Eye (tissue), 1 donor: ENCODE measurements around the gene DCTN5.
"Not testable (repeated sequence)": the region's sequence is repeated elsewhere in the genome, so short reads cannot be mapped to it uniquely, and the experiment has no call there.

ENCODE experiments used
- DNase-seq: peaks from one replicate; pipeline ENCODE4 v3.0.0-alpha.2; 2015

DCTN5 gene

GRCh38 chr16:23640931-23641765 lies at the start of gene DCTN5, which contains the start of gene PALB2:
DCTN5 (plus strand) TSS chr16:23641466; CDS start chr16:23641543, 77 bp downstream.
PALB2 (minus strand) TSS chr16:23641310; CDS start chr16:23641157, 153 bp downstream.
- peak; percentile 96 for DNase-seq

- no peak for DNase-seq
Measured at GRCh38 chr16:23594186-23594585, 47.1 kb upstream of the DCTN5 start.

DNA sequence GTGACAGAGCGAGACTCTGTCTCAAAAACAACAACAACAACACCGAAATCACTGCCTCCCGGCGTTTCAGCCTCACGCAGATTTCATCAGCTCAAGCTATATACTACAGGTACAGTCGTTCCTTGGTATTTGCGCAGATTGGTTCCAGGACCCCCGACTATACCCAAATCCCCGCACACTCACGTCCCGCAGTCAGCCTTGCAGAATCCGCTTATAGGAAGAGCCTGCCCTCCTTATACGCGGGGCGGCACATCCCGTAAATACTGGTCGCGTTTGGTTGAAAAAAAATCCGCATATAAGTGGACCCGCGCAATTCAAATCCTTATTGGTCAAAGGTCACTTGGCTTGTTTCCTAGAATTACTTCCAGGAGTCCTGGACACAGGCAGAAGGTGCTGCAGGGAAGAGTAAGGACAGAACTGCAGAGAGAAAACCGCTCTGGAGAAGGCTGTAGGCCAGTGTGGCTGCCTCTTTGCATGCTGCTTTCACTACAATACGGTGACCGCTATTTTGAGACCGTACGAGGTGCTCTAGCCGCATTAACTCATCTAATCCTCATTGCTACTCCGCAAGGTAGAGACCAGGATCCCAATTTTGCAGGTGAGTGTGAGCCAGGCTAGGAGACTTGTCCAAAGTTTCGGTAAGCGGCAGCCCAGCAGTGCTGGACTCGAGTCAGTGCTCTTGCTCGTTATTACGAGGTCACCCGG lies 45.9 kb upstream of the DCTN5 start:
- DNase-seq = peak; percentile 17

GRCh38 chr16:23595951-23596720 lies 45.1 kb upstream of the DCTN5 start, which contains the start of gene NDUFAB1:
NDUFAB1 (minus strand) TSS chr16:23596316; CDS start chr16:23596290, 26 bp downstream.
- DNase-seq = peak; percentile 95

DNA sequence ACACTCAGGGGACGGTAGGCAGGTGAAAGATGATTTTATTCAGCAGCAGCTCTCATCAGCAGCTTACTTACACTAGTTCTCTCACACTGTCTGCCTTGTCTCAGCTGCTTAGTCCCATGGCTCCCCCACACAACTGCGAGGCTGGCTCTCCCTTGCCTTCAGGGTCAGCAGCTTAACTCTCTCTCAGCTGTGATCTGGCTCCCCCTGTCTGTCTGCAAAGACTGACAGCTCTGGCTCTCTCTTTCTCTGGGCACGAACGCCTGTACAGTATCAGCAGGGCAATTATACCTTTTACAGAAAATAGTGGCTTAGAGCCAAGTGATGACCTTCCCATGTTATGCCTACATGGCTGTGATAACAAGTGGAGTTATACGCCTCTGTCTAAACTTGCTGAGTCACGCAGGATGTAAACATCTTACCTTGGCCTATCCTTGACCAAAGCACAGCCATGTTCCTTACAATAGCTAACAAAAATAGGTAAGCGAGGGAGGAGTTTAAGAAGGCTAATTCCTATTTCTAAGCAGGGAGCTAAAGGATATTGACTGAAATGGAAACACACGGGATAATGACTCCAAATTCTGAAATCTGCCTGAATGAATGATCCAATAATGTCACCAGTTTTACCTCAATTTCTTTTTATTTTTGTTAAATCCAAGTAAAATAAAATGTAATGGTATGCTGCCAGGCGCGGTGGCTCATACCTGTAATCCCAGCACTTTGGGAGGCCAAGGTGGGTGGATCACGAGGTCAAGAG lies 44.1 kb upstream of the DCTN5 start:
- DNase-seq = peak; percentile 7

DNA sequence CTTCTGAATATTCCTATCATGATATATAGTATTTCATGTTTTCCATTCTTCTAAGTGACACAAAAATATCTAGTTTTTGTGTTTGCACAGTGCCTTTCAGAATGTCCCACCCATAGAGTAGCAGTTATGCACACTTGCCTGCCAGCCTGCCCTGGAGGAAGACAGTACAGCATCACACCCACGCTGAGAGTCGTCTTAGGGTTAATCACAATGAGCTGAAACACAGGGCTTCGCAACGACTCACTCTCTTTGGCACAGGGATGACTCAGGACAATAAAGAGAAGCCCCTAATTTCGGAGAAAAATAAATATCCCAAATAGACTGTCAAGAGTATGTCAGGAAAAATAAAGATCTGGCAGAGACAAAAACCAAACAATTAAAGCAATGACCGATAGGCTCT lies 33.5 kb upstream of the DCTN5 start:
- DNase-seq = no peak

DNA sequence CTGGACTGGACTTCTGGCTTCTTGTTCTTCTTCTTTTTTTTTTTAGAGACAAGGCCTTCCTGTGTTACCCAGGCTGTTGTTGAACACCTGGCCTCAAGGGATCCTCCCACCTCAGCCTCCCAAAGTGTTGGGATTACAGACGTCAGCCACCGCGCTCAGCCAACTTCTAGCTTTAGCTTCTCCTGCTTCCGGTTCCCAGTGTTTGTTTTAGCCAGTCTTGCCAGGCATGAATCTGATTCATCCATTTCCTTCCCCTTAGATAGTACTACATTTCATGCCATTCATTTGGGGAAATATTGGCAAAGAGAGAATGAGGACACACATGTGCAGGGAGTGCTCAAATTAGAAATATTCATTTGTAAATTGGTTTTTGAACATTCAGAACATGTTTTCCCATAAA lies 33.1 kb upstream of the DCTN5 start:
- no peak for DNase-seq

- DNase-seq = no peak
Measured at GRCh38 chr16:23609929-23610328, 31.3 kb upstream of the DCTN5 start.

- not testable (repeated sequence) for DNase-seq
Measured at GRCh38 chr16:23610905-23611304, 30.4 kb upstream of the DCTN5 start.

DNA sequence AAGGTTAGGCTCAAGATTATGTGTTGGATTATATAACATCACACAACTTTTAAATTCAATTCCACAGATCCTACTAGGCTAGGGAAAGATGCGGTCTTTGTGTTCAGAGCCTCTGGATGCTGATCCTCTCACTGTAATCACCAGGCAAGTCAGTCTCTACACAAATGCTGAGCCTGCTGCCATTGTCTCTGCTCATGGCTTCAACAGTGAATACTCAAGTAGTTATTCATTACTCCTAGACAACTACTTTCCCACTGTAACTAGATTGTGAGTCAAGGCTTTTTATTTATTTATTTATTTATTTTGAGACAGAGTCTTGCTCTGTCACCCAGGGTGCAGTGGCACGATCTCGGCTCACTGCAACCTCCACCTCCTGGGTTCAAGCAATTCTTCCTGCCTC lies 29.3 kb upstream of the DCTN5 start:
- no peak for DNase-seq

- no peak for DNase-seq
Measured at GRCh38 chr16:23615805-23616204, 25.5 kb upstream of the DCTN5 start.

GRCh38 chr16:23624092-23624491 lies 17.2 kb upstream of the DCTN5 start:
- no peak for DNase-seq

- no peak for DNase-seq
Measured at GRCh38 chr16:23629516-23629915, 11.8 kb upstream of the DCTN5 start.

GRCh38 chr16:23631874-23632273 lies 9.4 kb upstream of the DCTN5 start:
- DNase-seq = not testable (repeated sequence)

DNA sequence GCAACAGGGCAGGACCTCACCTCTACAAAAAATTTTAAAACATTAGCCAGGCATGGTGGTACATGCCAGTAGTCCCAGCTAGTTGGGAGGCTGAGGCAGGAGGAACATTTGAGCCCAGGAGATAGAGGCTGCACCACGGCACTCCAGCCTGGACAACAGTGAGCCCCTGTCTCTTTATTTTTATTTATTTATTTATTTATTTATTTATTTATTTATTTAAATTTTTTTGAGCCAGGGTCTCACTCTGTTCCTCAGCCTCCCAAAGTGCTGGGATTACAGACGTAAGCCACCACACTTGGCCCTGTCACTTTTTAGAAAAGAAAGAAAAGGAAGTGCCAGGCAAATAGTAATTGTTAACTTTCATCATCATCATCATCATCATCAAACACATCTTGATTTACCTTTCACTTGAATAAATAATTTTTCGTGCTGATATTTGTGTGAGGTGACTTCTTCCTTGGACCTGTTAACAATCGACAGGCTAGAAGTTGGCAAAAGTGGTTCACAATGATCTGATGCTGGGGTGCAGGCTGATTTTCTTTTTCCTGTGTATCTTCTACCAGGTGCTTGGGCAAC lies 6.7 kb upstream of the DCTN5 start:
- DNase-seq = no peak

GRCh38 chr16:23635958-23636357 lies 5.3 kb upstream of the DCTN5 start:
- no peak for DNase-seq

DNA sequence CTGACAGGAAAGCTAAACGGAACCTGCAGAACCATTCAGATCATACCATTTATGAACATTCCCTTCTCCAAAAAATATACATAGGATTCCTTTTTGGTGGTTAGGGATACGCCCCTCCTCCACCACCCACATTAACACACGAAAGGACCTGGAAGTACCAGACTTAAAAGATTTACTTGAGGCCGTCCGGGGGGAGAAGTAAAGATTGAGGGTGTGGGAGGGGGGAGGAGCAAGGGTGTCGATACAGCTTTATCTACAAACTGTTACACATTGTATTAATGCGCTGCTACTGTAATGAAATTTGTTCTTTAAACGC lies 693 bp upstream of the DCTN5 start:
- no peak for DNase-seq

GRCh38 chr16:23642246-23642774 lies 1.0 kb downstream of the DCTN5 start:
- no peak for DNase-seq

DNA sequence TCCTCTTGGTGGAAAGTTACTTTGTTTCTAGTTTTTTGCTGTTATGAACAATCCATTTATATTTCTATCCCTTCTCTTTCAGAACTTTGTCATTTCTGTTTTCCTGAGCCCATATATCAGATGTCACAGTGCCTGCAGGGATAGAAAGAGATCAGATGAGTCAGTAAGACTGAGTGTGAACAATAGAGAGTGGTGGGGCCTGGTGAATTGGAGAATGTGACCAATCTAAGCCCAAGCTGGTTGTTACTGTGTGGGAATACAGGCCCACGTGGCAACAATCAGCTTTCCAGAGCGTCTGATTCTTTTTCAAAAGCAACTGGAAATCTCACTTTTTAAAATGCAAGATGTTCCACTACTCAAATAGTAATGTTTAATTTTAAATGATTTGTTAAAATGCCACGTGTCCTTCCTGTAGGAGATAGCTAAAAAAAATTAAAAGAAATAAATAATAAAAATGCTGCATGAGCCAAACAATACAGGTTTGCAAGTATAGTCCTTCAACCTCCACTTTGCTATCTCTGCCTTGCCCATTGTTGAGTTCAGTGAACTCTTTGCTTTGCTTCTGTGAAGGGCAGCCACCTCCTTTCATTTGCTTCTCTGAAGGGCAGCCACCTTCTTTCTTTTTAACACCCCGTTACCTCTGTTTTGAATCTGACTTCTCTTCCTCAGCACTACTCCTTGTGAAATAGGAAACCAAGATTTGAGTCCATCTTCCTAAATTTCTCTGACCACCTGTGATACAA lies 9.6 kb downstream of the DCTN5 start:
- no peak for DNase-seq

DNA sequence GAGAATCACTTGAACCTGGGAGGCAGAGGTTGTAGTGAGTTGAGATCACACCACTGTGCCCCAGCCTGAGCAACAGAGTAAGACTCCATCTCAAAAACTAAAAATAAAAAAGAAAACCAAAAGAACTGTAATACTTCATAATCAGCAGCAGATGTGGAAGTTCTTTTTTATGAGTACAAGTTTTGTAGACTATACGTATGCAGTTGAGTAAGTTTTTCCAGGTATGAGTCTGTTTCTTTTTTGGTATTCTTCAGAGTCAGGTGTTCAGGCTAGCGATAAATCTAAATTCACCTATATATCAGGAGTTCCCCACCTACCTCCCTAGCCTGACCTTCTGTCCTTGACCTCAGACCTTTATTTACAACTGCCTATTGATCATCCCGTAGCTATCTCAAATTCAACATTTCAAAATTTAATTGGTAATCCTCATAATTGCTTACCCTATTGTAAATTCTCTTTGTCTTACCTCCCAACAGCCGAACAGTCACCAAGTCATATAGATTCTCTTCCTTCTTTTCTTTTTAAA lies 10.7 kb downstream of the DCTN5 start:
- no peak for DNase-seq

GRCh38 chr16:23663918-23664317 lies 22.7 kb downstream of the DCTN5 start:
- DNase-seq = no peak
